Activated CD4-positive, alpha-beta memory T cell treated with anti-CD3 and anti-CD28 coated beads, Interleukin-2, amount 10 ng/mL, durations not matched to agents 7 days and 5 days (primary cell): ENCODE measurements around the gene TBC1D2B. TPM values are rescaled to one million over a fixed set of nuclear protein-coding genes. Genes with fewer than 3 reads are reported as not detected.
A peak's percentile ranks its signal among the peaks of the same experiment; 100 is the strongest.

Experiments
- CTCF ChIA-PET: fragments of 350-600 bp; sonication (Branson Sonifier 250); formaldehyde crosslinking; loops from one replicate; lab custom pipeline; 2021; ENCODE audit warnings: antibody characterized with exemption, inconsistent platforms; lab: Charles Lee
- POLR2A ChIA-PET: fragments of 350-600 bp; sonication (Branson Sonifier 250); formaldehyde crosslinking; loops from one replicate; lab custom pipeline; 2021; ENCODE audit warnings: antibody characterized with exemption; lab: Charles Lee
- DNase-seq: peaks from one replicate; pipeline ENCODE4 v3.0.0-alpha.2; 2020
- H3K27ac Mint-ChIP-seq: one replicate; pipeline ENCODE4 v1.8.0; 2021; ENCODE audit warnings: mild to moderate bottlenecking, mixed read lengths
- H3K27me3 Mint-ChIP-seq: one replicate; pipeline ENCODE4 v1.8.0; 2021; ENCODE audit warnings: mixed read lengths
- H3K36me3 Mint-ChIP-seq: one replicate; pipeline ENCODE4 v1.8.0; 2021; ENCODE audit warnings: low read depth, mixed read lengths
- H3K4me1 Mint-ChIP-seq: one replicate; pipeline ENCODE4 v1.8.0; 2021; ENCODE audit warnings: mixed read lengths
- H3K4me3 Mint-ChIP-seq: one replicate; pipeline ENCODE4 v1.8.0; 2021; ENCODE audit warnings: mild to moderate bottlenecking, mixed read lengths
- H3K9me3 Mint-ChIP-seq: one replicate; pipeline ENCODE4 v1.8.0; 2021; ENCODE audit warnings: mixed read lengths
- total RNA-seq, 2 experiments: library from RNA; stranded (reverse); gene quantifications; one replicate each; pipeline ENCODE4 v1.2.3, GENCODE V29; 2021

The TBC1D2B gene
- total RNA-seq, 2 experiments from 2014 or later: 97.1 to 101 TPM

GRCh38 chr15:78049691-78050440 is 27.6 kb downstream of the TBC1D2B start:
- no peaks in the 10 kb centered on the region for H3K9me3 Mint-ChIP-seq
- no peaks in the 10 kb centered on the region for H3K27me3 Mint-ChIP-seq
- DNase-seq: peak; percentile 75
- H3K36me3 Mint-ChIP-seq: peaks cover 54% of the 10 kb centered on the region
- POLR2A ChIA-PET: interaction anchor here (0.9 to 13.2 kb wide), 10 partner anchors 11 to 63 kb away, joined by 3 to 202 read pairs (median 12); partner anchors contain the start of gene TBC1D2B
- H3K4me3 Mint-ChIP-seq: peak overlapping the region; percentile 54
- CTCF ChIA-PET: interaction anchor here (0.9 to 13.7 kb wide), 8 partner anchors 10 to 139 kb away, joined by 3 to 125 read pairs (median 12); no protein-coding TSS in a partner anchor
- peak overlapping the region; percentile 91 for H3K27ac Mint-ChIP-seq
- peaks cover 96% of the 10 kb centered on the region for H3K4me1 Mint-ChIP-seq

GRCh38 chr15:78048628-78048920 is 28.9 kb downstream of the TBC1D2B start:
- POLR2A ChIA-PET: interaction anchor here (0.7 to 11.8 kb wide), 6 partner anchors 8 to 55 kb away, joined by 3 to 157 read pairs (median 26); partner anchors contain the start of gene TBC1D2B
- peaks cover 58% of the 10 kb centered on the region for H3K36me3 Mint-ChIP-seq

DNA sequence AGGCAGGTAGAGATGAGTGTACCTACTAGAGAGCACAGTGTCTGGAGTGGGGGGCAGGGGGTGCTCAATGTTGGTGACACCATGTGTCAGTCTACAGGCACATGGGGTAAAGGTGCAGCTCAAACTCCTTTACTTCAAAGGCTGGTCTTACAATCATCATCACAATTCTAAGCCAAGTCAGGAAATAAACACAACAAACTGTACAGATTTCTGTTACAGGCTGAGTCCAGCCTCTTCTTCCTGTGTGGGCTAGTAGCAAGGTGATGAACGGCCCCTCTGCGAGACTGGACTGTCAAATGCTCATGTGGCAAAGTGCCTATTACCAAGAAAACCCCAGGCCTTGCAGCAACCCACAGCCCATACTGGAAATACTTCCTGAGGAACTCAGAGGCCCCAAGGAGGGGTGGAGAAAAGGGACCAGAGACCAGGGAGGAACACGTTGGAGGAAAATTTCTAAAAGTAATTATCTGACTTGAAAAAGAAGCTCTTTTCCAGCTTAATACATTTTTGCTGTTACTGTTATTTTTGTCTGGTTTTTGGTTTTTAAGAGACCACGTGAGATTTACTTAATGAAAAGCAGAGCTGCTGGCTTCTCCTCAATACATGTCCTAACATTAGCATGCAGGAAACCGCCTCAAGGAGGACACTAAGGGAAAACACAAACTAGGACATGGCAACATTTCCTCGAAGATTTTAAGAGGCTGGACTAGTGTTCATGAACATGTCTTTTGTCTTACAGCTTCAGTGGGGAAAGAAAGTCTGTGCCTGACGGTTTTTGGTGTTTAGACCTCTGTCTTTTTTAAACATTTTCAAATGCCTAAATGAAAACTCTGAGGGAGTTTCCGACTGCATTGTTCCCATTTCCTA is 29.5 kb downstream of the TBC1D2B start:
- DNase-seq: peak; percentile 53
- Mint-ChIP-seq H3K4me1 (peaks cover 96% of the 10 kb centered on the region), H3K36me3 (peaks cover 58% of the 10 kb centered on the region), H3K9me3 (no peaks in the 10 kb centered on the region), H3K4me3 (peak overlapping the region; percentile 39), H3K27ac (peak overlapping the region; percentile 91), H3K27me3 (no peaks in the 10 kb centered on the region)
- POLR2A ChIA-PET: interaction anchor here (0.7 to 11.8 kb wide), 9 partner anchors 8 to 83 kb away, joined by 3 to 157 read pairs (median 5); partner anchors contain the start of gene TBC1D2B
- CTCF ChIA-PET: interaction anchor here (0.7 to 13.7 kb wide), 9 partner anchors 11 to 140 kb away, joined by 3 to 125 read pairs (median 6); partner anchors contain the start of gene TBC1D2B

More at GRCh38 chr15:78048628-78048920, 28.9 kb downstream of the TBC1D2B start:
- Mint-ChIP-seq H3K27me3 (no peaks in the 10 kb centered on the region), H3K27ac (peak overlapping the region; percentile 91), H3K4me1 (peaks cover 95% of the 10 kb centered on the region), H3K9me3 (no peaks in the 10 kb centered on the region), H3K4me3 (no peak overlapping the region)
- DNase-seq: no peak
- CTCF ChIA-PET: interaction anchor here (1.5 to 13.7 kb wide), 7 partner anchors 11 to 60 kb away, joined by 4 to 125 read pairs (median 13); partner anchors contain the start of gene TBC1D2B

DNA sequence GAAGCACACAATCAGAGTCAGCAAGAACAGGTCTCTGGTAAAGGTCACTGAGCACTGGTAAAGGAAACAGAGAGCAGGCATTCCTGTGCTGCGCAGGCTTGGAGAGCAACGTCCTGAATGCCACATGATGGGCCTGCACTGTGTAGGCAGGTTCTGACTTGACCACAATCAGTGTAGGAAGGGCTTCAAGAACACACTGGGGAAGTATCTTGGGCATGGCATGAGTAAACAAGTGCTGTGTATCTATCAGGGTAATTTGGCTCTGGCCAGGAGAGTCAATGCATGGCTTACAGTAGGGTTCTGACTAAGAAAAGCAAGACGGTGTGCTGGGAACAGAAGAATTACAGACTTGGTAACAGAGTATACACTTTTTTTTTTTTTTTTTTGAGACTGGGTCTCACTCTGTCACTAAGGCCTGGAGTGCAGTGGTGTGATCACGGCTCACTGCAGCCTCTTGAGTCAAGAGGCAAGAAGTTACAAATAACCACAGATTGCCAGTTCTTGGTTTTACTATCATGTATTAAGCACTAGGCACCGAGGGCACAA is 30.6 kb downstream of the TBC1D2B start:
- peak; percentile 60 for DNase-seq
- H3K4me3 Mint-ChIP-seq: peak overlapping the region; percentile 39
- peaks cover 96% of the 10 kb centered on the region for H3K4me1 Mint-ChIP-seq
- ChIA-PET POLR2A (interaction anchor here (0.8 to 11.8 kb wide), 8 partner anchors 10 to 84 kb away, joined by 3 to 157 read pairs (median 6); partner anchors contain the start of gene TBC1D2B), CTCF (interaction anchor here (0.7 to 13.7 kb wide), 9 partner anchors 10 to 138 kb away, joined by 3 to 125 read pairs (median 6); partner anchors contain the start of gene TBC1D2B)
- H3K27ac Mint-ChIP-seq: peak overlapping the region; percentile 91
- H3K27me3 Mint-ChIP-seq: no peaks in the 10 kb centered on the region
- peaks cover 58% of the 10 kb centered on the region for H3K36me3 Mint-ChIP-seq
- no peaks in the 10 kb centered on the region for H3K9me3 Mint-ChIP-seq

DNA sequence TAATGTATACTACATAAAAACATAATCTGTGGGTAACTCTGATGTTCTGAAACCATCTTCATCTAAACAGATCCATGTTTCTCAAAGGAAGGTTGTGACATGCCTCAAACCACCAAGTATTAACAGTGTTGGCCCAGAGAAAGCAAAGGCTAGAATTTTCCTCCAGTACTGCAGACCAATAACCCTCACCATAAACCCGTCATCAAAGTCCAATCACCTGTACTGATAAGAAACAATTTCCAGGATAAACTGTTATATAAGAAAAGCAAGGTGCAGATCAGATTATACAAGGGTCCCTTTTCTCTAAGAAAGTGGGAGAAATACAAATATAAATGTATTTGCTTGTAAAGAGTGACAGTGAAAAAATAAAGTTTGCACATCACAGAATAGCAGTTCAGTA is 32.3 kb downstream of the TBC1D2B start:
- ChIA-PET POLR2A (interaction anchor here (0.8 to 1.4 kb wide), 7 partner anchors 11 to 104 kb away, joined by 3 to 6 read pairs (median 4); partner anchors contain the start of gene IDH3A), CTCF (interaction anchor here (0.8 to 1.4 kb wide), 4 partner anchors 11 to 63 kb away, joined by 3 to 12 read pairs (median 4); no protein-coding TSS in a partner anchor)
- H3K27ac Mint-ChIP-seq: peak overlapping the region; percentile 78
- H3K27me3 Mint-ChIP-seq: no peaks in the 10 kb centered on the region
- H3K4me1 Mint-ChIP-seq: peaks cover 94% of the 10 kb centered on the region
- H3K4me3 Mint-ChIP-seq: no peak overlapping the region
- H3K9me3 Mint-ChIP-seq: no peaks in the 10 kb centered on the region
- peaks cover 57% of the 10 kb centered on the region for H3K36me3 Mint-ChIP-seq
- DNase-seq: no peak

- no peaks in the 10 kb centered on the region for H3K27me3 Mint-ChIP-seq
- POLR2A ChIA-PET: interaction anchor here (0.7 to 1.4 kb wide), 11 partner anchors 9 to 105 kb away, joined by 3 to 6 read pairs (median 3); partner anchors contain the start of gene IDH3A
- no peak for DNase-seq
- no peaks in the 10 kb centered on the region for H3K9me3 Mint-ChIP-seq
- H3K4me1 Mint-ChIP-seq: peaks cover 94% of the 10 kb centered on the region
- no peak overlapping the region for H3K4me3 Mint-ChIP-seq
- CTCF ChIA-PET: interaction anchor here (0.8 to 1.4 kb wide), 5 partner anchors 12 to 64 kb away, joined by 3 to 12 read pairs (median 3); no protein-coding TSS in a partner anchor
- peak overlapping the region; percentile 86 for H3K27ac Mint-ChIP-seq
- H3K36me3 Mint-ChIP-seq: peaks cover 59% of the 10 kb centered on the region
Measured at GRCh38 chr15:78044407-78045155, 32.9 kb downstream of the TBC1D2B start.

GRCh38 chr15:78041946-78042345 is 35.6 kb downstream of the TBC1D2B start:
- Mint-ChIP-seq H3K27me3 (no peaks in the 10 kb centered on the region), H3K27ac (peak overlapping the region; percentile 58), H3K4me3 (no peak overlapping the region), H3K4me1 (peaks cover 93% of the 10 kb centered on the region), H3K9me3 (no peaks in the 10 kb centered on the region), H3K36me3 (peaks cover 76% of the 10 kb centered on the region)
- POLR2A ChIA-PET: interaction anchor here (0.8 to 13.2 kb wide), 4 partner anchors 10 to 397 kb away, joined by 3 to 157 read pairs (median 5); no protein-coding TSS in a partner anchor
- CTCF ChIA-PET: interaction anchor here (1.5 kb wide), 2 partner anchors 34 to 66 kb away, joined by 4 to 6 read pairs; no protein-coding TSS in a partner anchor
- no peak for DNase-seq

DNA sequence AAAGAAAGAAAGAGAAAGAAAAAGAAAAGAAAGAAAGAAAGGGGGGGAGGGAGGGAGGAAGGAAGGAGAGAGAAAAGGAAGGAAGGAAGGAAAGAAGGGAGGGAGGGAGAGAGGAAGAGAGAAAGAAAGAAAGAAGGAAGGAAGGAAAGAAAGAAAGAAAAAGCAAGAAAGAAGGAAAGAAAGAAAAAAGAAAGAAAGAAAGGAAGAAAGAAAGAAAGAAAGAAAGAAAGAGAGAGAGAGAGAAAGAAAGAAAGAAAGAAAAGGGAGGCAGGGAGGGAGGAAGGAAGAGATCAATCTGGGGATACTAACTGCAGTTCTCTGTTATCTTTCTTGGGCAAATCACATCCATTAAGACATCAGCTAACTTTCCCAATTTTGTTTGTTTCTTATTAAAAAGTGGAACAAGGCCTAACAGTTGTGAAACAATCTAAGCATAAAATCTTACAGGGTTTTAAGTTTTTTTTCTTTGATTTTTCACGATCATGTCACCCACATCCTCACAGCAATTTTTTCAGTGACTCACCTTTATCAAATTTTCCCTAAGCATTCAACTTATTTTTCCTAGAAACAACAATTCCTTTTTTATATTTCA is 36.8 kb downstream of the TBC1D2B start:
- ChIA-PET CTCF (interaction anchor here (1.2 to 1.5 kb wide), 3 partner anchors 11 to 68 kb away, joined by 4 to 6 read pairs (median 5); no protein-coding TSS in a partner anchor), POLR2A (interaction anchor here (13.2 kb wide), 1 partner anchor 11 kb away, joined by 157 read pairs; no protein-coding TSS in a partner anchor)
- Mint-ChIP-seq H3K9me3 (no peaks in the 10 kb centered on the region), H3K4me3 (no peak overlapping the region), H3K27ac (peak overlapping the region; percentile 56), H3K27me3 (no peaks in the 10 kb centered on the region), H3K4me1 (peaks cover 93% of the 10 kb centered on the region), H3K36me3 (peaks cover 78% of the 10 kb centered on the region)
- DNase-seq: no peak

DNA sequence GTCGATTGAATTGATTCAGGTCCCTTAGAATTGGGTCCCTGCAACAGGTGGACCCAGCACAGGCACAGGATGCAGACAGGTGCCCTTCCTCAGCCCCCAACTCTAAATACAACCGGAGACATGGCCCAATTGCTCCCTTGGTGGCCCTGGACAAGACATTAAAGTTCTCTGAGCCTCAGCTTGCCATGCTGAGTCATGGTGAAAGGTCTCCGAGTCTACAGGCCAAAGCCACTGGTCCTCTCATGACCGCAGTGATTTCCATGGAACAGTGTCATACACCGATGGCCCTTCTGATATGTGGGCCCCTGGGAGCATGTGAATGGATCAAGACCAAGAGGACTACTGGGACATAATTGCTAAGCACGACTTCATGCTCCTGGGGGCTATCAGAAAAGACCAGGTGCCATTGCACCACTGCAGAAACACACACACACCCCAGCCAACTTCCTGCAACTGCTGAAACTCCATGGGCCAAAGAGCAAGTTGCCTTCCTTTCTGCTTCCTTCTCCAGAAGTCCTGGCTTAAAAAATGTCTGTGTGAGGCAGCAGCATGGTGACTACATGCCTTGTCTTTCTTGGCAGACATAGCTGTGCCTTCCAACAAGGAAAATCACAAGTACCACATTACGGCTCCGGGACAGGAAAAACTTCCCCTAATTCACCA is 38.8 kb downstream of the TBC1D2B start:
- no peaks in the 10 kb centered on the region for H3K9me3 Mint-ChIP-seq
- DNase-seq: no peak
- H3K36me3 Mint-ChIP-seq: peaks cover 75% of the 10 kb centered on the region
- H3K27me3 Mint-ChIP-seq: no peaks in the 10 kb centered on the region
- ChIA-PET CTCF (no interaction called here), POLR2A (interaction anchor here (1.0 to 13.2 kb wide), 2 partner anchors 13 to 29 kb away, joined by 3 to 157 read pairs; no protein-coding TSS in a partner anchor)
- peak overlapping the region; percentile 87 for H3K27ac Mint-ChIP-seq
- no peak overlapping the region for H3K4me3 Mint-ChIP-seq
- H3K4me1 Mint-ChIP-seq: peaks cover 96% of the 10 kb centered on the region

GRCh38 chr15:78037779-78038305 is 39.7 kb downstream of the TBC1D2B start:
- Mint-ChIP-seq H3K9me3 (no peaks in the 10 kb centered on the region), H3K27ac (peak overlapping the region; percentile 87), H3K27me3 (no peaks in the 10 kb centered on the region), H3K36me3 (peaks cover 72% of the 10 kb centered on the region), H3K4me1 (peaks cover 98% of the 10 kb centered on the region), H3K4me3 (peak overlapping the region; percentile 30)
- POLR2A ChIA-PET: interaction anchor here (1.4 to 13.2 kb wide), 3 partner anchors 14 to 35 kb away, joined by 4 to 157 read pairs (median 6); no protein-coding TSS in a partner anchor
- no peak for DNase-seq
- CTCF ChIA-PET: interaction anchor here (5.0 kb wide), 1 partner anchor 70 kb away, joined by 36 read pairs; no protein-coding TSS in a partner anchor
